CD8-positive, alpha-beta memory T cell (primary cell): ENCODE measurements around the gene ZNF536. TPM values are rescaled to one million over a fixed set of nuclear protein-coding genes. Genes with fewer than 3 reads are reported as not detected.

ENCODE experiments used
- CTCF ChIA-PET: fragments of 350-600 bp; sonication (Branson Sonifier 250); formaldehyde crosslinking; loops from one replicate; lab custom pipeline; 2021; ENCODE audit warnings: antibody characterized with exemption; lab: Charles Lee
- POLR2A ChIA-PET: fragments of 350-600 bp; sonication (Branson Sonifier 250); formaldehyde crosslinking; loops from one replicate; lab custom pipeline; 2021; ENCODE audit warnings: antibody characterized with exemption; lab: Charles Lee
- DNase-seq, 5 donors: peaks; one replicate each; pipeline versions ENCODE4 v3.0.0 to v3.0.0-alpha.2; 2020 to 2022; ENCODE audit warnings: mixed read lengths in 1 of 5
- H3K27ac ChIP-seq: one replicate; pipeline ENCODE4 v1.7.0; 2013; ENCODE audit warnings: low read depth, mild to moderate bottlenecking, low read length, moderate library complexity
- H3K27me3 ChIP-seq: 2 replicates; pipeline ENCODE4 v1.7.0; 2013; ENCODE audit warnings: low read length, mild to moderate bottlenecking; ENCODE audit not compliant: insufficient read depth, poor library complexity, severe bottlenecking
- H3K36me3 ChIP-seq: 2 replicates; pipeline ENCODE4 v1.7.0; 2013; ENCODE audit warnings: mild to moderate bottlenecking, low read length, moderate library complexity; ENCODE audit not compliant: insufficient read depth
- H3K4me1 ChIP-seq: 2 replicates; pipeline ENCODE4 v1.7.0; 2013; ENCODE audit warnings: mild to moderate bottlenecking, low read length, moderate library complexity; ENCODE audit not compliant: insufficient read depth
- H3K4me3 ChIP-seq: 2 replicates; pipeline ENCODE4 v1.7.0; 2013; ENCODE audit warnings: mild to moderate bottlenecking, low read length
- H3K9me3 ChIP-seq: 2 replicates; pipeline ENCODE4 v1.7.0; 2013; ENCODE audit warnings: mild to moderate bottlenecking, low read length
- H3K27ac Mint-ChIP-seq, 8 donors: one replicate each; pipeline ENCODE4 v1.8.0; 2020 to 2021; ENCODE audit warnings: mixed read lengths in 8 of 8, mild to moderate bottlenecking in 6 of 8, inconsistent platforms in 3 of 8, moderate library complexity in 3 of 8
- H3K27me3 Mint-ChIP-seq, 2 donors: one replicate each; pipeline ENCODE4 v1.8.0; 2020 to 2021; ENCODE audit warnings: mixed read lengths in 2 of 2, mild to moderate bottlenecking in 1 of 2, moderate library complexity in 1 of 2
- H3K36me3 Mint-ChIP-seq, 3 donors: one replicate each; pipeline ENCODE4 v1.8.0; 2020 to 2021; ENCODE audit warnings: mixed read lengths in 3 of 3, inconsistent platforms in 1 of 3, mild to moderate bottlenecking in 1 of 3
- H3K4me1 Mint-ChIP-seq, 3 donors: one replicate each; pipeline ENCODE4 v1.8.0; 2020 to 2021; ENCODE audit warnings: mixed read lengths in 3 of 3, inconsistent platforms in 1 of 3, mild to moderate bottlenecking in 1 of 3
- H3K4me3 Mint-ChIP-seq, 7 donors: one replicate each; pipeline ENCODE4 v1.8.0; 2020 to 2021; ENCODE audit warnings: mixed read lengths in 7 of 7, mild to moderate bottlenecking in 6 of 7, moderate library complexity in 4 of 7, inconsistent platforms in 2 of 7
- H3K9me3 Mint-ChIP-seq, 5 donors: one replicate each; pipeline ENCODE4 v1.8.0; 2020 to 2022; ENCODE audit warnings: mixed read lengths in 5 of 5, mild to moderate bottlenecking in 3 of 5, moderate library complexity in 2 of 5, inconsistent platforms in 1 of 5
- polyA plus RNA-seq: library from polyadenylated mRNA; unstranded; fragments of 300-500 nt; fragmentation: Illumina TruSeq; gene quantifications from one replicate; pipeline ENCODE4 v1.2.3, GENCODE V29; 2021
- total RNA-seq, 2 experiments: library from RNA; stranded (reverse); gene quantifications; one replicate each; pipeline ENCODE4 v1.2.3, GENCODE V29; 2021

ZNF536 gene
- total and polyA plus RNA-seq, 3 experiments from 2014 or later = not detected

DNA sequence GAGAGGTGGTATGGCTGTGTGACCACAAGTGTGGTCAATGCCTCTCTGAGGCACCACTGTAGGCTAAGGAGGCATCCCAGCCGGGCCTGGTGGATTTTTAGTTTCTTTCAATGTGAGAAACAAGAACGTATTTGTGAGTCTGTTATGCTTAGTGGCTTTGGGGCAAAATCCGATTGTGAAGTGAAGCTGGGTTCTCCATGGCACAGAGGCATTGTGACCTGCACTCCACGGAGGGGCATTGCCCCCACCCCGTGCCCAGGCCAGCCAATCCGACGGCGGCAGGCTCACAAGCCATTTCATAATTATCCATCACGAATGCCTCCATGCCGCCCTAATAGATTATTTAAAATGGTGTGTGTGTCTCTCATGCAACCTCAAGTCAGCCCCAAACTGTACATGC is 151.6 kb downstream of the ZNF536 start:
- Mint-ChIP-seq H3K36me3 (no peaks in the 10 kb centered on the region), H3K4me1 (no peaks in the 10 kb centered on the region), H3K27me3 (peaks cover 0 to 5% of the 10 kb centered on the region in 2 donors), H3K4me3 (no peak overlapping the region), H3K27ac (no peak overlapping the region), H3K9me3 (no peaks in the 10 kb centered on the region)
- H3K27me3 ChIP-seq = no peaks in the 10 kb centered on the region
- H3K36me3 ChIP-seq = no peaks in the 10 kb centered on the region
- CTCF ChIA-PET = no interaction called here
- no peak for DNase-seq
- no peak overlapping the region for H3K4me3 ChIP-seq
- H3K9me3 ChIP-seq = no peaks in the 10 kb centered on the region
- H3K4me1 ChIP-seq = no peaks in the 10 kb centered on the region
- POLR2A ChIA-PET = no interaction called here
- no peak overlapping the region for H3K27ac ChIP-seq

DNA sequence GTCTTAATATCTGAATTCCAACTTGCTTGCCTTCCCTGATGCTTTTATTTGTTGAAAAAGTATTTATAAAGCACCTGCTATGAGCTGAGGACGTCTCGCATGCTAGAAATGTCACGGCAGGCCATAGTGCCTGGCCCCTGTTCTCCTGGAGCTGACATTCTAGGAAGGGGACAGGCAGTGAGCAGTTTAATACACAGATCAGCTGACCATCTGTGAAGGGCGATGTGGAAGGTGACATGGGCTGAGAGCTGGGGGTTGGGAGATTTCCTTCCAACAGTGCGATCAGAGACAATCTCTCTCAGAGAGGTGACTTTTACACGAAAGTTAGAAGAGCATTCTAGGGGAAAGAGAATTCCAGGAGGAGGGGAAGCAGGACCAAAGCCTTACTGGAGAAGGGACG is 153.2 kb downstream of the ZNF536 start:
- Histone ChIP-seq H3K36me3 (no peaks in the 10 kb centered on the region), H3K27me3 (no peaks in the 10 kb centered on the region), H3K4me1 (no peaks in the 10 kb centered on the region), H3K27ac (no peak overlapping the region), H3K4me3 (no peak overlapping the region), H3K9me3 (no peaks in the 10 kb centered on the region)
- no peak overlapping the region for H3K27ac Mint-ChIP-seq
- no peaks in the 10 kb centered on the region for H3K4me1 Mint-ChIP-seq
- no peak overlapping the region for H3K4me3 Mint-ChIP-seq
- no peaks in the 10 kb centered on the region for H3K36me3 Mint-ChIP-seq
- POLR2A ChIA-PET = no interaction called here
- H3K27me3 Mint-ChIP-seq = peaks cover 0 to 4% of the 10 kb centered on the region in 2 donors
- no peaks in the 10 kb centered on the region for H3K9me3 Mint-ChIP-seq
- CTCF ChIA-PET = interaction anchor here (0.9 kb wide), 1 partner anchor 19 kb away, joined by 3 read pairs; no protein-coding TSS in a partner anchor
- DNase-seq = no peak

DNA sequence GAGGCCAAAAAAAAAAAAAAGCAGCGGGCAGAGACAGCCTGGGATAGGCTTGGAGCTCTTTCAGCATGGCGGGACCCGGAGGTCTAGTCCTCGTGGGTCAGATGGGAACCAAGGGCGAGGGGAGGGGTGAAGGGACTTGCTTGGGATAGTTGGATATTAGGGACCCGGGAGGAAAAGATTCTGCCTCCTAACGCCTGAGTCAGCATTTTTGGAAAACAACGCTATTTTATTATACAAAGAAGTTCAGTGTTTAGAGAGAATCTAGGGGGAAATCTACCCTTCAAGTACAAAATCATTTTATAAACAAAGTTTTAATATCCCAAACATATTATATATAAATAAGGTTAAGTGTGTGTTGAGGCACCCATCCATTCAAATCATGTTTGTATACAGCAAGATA is 156.7 kb downstream of the ZNF536 start:
- Mint-ChIP-seq H3K27ac (no peak overlapping the region), H3K4me1 (no peaks in the 10 kb centered on the region), H3K36me3 (no peaks in the 10 kb centered on the region), H3K9me3 (no peaks in the 10 kb centered on the region), H3K27me3 (peaks cover 0 to 2% of the 10 kb centered on the region in 2 donors), H3K4me3 (no peak overlapping the region)
- H3K4me1 ChIP-seq = no peaks in the 10 kb centered on the region
- POLR2A ChIA-PET = no interaction called here
- no peak overlapping the region for H3K4me3 ChIP-seq
- no peaks in the 10 kb centered on the region for H3K36me3 ChIP-seq
- DNase-seq = no peak
- no peaks in the 10 kb centered on the region for H3K27me3 ChIP-seq
- CTCF ChIA-PET = no interaction called here
- H3K9me3 ChIP-seq = no peaks in the 10 kb centered on the region
- no peak overlapping the region for H3K27ac ChIP-seq

DNA sequence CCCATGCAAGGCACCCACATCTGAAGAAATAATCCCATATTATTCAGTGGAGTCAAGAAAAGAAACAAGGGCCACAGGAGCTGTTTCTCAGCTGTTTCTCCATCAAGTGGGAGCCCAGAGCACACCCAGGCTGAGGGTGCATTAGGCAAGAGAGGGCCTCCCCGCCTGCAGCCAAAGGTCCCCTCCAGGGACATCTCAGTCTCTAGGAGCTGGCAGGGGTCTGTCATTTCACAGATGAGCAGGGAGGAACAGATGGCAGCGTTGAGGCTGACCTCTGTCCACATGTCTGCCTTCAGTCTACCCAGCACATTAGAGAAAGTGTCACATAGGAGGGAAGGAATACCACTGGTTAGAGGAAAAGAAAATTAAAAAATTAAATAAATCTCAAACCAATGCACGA is 157.7 kb downstream of the ZNF536 start:
- POLR2A ChIA-PET = no interaction called here
- Histone ChIP-seq H3K4me3 (no peak overlapping the region), H3K4me1 (no peaks in the 10 kb centered on the region), H3K36me3 (no peaks in the 10 kb centered on the region), H3K27ac (no peak overlapping the region), H3K9me3 (no peaks in the 10 kb centered on the region), H3K27me3 (no peaks in the 10 kb centered on the region)
- Mint-ChIP-seq H3K27me3 (peaks cover 0 to 2% of the 10 kb centered on the region in 2 donors), H3K4me1 (no peaks in the 10 kb centered on the region), H3K4me3 (no peak overlapping the region), H3K36me3 (no peaks in the 10 kb centered on the region), H3K9me3 (no peaks in the 10 kb centered on the region), H3K27ac (no peak overlapping the region)
- CTCF ChIA-PET = no interaction called here
- DNase-seq = no peak

DNA sequence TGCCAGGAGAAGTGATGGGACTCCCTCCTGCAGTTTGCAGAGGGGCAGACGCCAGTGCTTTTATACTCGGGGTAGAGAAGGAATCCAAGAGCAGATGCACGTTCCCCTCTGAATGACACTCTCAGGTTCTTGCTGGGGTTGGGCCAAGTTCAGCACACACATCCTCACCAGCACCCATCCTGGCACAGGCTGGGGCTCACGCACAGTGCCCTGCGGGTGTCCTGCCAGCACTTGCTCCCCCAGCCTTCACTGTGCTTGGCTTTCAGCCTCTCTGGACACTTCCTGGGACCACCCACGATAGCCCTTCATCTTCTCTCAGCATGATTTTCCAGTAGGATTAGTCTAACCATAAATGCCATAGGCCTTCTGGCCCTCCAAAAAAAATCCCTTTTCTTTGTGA is 158.6 kb downstream of the ZNF536 start:
- Mint-ChIP-seq H3K36me3 (no peaks in the 10 kb centered on the region), H3K27me3 (no peaks in the 10 kb centered on the region), H3K4me3 (no peak overlapping the region), H3K4me1 (no peaks in the 10 kb centered on the region), H3K9me3 (no peaks in the 10 kb centered on the region), H3K27ac (no peak overlapping the region)
- CTCF ChIA-PET = no interaction called here
- H3K4me1 ChIP-seq = no peaks in the 10 kb centered on the region
- no peak for DNase-seq
- no peaks in the 10 kb centered on the region for H3K9me3 ChIP-seq
- no peak overlapping the region for H3K4me3 ChIP-seq
- H3K27me3 ChIP-seq = no peaks in the 10 kb centered on the region
- no peak overlapping the region for H3K27ac ChIP-seq
- POLR2A ChIA-PET = no interaction called here
- H3K36me3 ChIP-seq = no peaks in the 10 kb centered on the region

DNA sequence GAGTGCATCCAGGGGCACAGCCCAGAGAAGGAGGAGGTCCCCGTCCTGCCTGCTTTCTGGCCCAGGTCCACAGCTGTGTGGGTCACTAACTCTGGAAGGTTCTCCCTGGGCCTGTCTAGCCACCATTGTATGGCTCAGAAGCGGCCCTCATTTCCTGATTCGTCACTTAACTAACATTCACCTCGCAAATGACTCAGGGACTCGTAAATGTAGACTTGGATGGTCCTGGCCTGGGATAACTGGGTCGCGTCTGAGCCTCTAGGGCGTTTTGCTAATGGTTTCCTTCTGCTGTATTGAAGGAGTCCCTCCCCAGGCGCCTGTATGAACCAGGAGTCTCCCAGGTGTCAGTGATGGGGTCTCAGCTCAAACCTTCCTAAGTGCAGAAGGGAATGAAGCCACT is 162.8 kb downstream of the ZNF536 start:
- Mint-ChIP-seq H3K36me3 (no peaks in the 10 kb centered on the region), H3K27ac (no peak overlapping the region), H3K4me1 (no peaks in the 10 kb centered on the region), H3K9me3 (no peaks in the 10 kb centered on the region), H3K4me3 (no peak overlapping the region), H3K27me3 (peaks cover 0 to 2% of the 10 kb centered on the region in 2 donors)
- no peak overlapping the region for H3K27ac ChIP-seq
- no peaks in the 10 kb centered on the region for H3K4me1 ChIP-seq
- H3K36me3 ChIP-seq = no peaks in the 10 kb centered on the region
- ChIA-PET CTCF (no interaction called here), POLR2A (no interaction called here)
- H3K4me3 ChIP-seq = no peak overlapping the region
- H3K27me3 ChIP-seq = no peaks in the 10 kb centered on the region
- no peak for DNase-seq
- H3K9me3 ChIP-seq = no peaks in the 10 kb centered on the region

DNA sequence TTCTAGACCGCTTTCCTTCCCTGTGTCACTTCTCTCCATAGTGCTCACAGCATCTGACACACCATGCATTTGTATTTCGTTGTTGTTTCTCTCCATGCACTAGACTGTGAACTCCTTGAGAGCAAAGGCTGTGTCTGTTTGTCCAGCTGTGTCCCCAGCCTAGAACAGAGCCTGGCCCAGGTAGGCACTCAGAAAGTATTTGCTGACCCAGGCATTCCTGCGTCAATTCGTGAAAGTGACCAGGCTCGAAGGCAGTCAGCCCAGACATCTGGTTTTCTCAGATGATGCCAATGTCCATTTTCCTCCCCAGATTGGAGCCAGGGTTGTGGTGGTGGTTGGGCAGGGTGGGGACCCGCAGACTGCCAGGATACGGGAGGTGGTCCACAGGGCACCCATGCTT is 164.8 kb downstream of the ZNF536 start:
- Histone ChIP-seq H3K27ac (no peak overlapping the region), H3K36me3 (no peaks in the 10 kb centered on the region), H3K4me1 (no peaks in the 10 kb centered on the region), H3K9me3 (no peaks in the 10 kb centered on the region), H3K4me3 (no peak overlapping the region), H3K27me3 (no peaks in the 10 kb centered on the region)
- H3K27me3 Mint-ChIP-seq = peaks cover 0 to 2% of the 10 kb centered on the region in 2 donors
- H3K9me3 Mint-ChIP-seq = no peaks in the 10 kb centered on the region
- DNase-seq = no peak
- no peaks in the 10 kb centered on the region for H3K4me1 Mint-ChIP-seq
- CTCF ChIA-PET = no interaction called here
- H3K27ac Mint-ChIP-seq = no peak overlapping the region
- H3K4me3 Mint-ChIP-seq = no peak overlapping the region
- POLR2A ChIA-PET = no interaction called here
- H3K36me3 Mint-ChIP-seq = no peaks in the 10 kb centered on the region

DNA sequence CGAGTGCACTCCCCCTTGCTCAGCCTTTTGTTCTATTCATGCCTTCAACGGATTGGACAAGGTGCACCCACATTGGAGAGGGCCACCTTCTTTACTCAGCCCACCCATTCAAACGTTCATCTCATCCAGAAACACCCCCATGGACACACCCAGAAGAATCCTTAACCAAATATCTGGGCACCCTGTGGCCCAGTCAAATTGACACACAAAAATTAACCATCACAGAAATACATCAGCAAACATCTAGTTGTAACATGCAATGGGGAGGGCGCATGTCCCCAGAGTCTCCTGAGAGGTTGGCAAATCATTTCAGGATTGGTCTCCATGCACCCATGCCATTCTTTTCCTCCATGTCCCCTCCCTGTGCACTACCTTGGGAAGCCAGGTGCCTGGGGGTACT is 167.1 kb downstream of the ZNF536 start:
- CTCF ChIA-PET = no interaction called here
- Mint-ChIP-seq H3K27me3 (peaks cover 0 to 2% of the 10 kb centered on the region in 2 donors), H3K9me3 (no peaks in the 10 kb centered on the region), H3K27ac (no peak overlapping the region), H3K36me3 (no peaks in the 10 kb centered on the region), H3K4me3 (no peak overlapping the region), H3K4me1 (no peaks in the 10 kb centered on the region)
- H3K36me3 ChIP-seq = no peaks in the 10 kb centered on the region
- DNase-seq = no peak
- H3K27ac ChIP-seq = no peak overlapping the region
- H3K27me3 ChIP-seq = no peaks in the 10 kb centered on the region
- POLR2A ChIA-PET = no interaction called here
- no peaks in the 10 kb centered on the region for H3K9me3 ChIP-seq
- no peaks in the 10 kb centered on the region for H3K4me1 ChIP-seq
- H3K4me3 ChIP-seq = no peak overlapping the region

DNA sequence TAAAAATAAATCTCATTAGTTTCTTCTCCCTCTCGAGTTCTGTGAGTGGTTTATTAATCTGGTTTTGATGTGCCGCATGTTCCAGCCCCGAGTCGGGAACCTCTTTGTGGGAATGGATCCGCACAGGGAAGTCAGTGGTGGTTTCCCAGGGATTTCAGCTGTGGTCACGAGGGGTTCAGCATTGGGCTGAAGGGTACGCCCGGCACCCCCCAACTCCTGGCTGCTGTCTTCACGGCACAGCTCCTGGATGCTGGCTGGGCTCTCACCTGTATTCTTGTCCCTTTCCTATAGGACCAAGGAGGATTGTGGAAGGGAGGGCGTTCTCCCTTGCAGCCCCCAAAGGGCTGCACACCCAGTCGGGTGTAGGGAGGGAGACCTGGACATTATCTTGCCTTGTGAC is 167.8 kb downstream of the ZNF536 start:
- ChIA-PET CTCF (no interaction called here), POLR2A (no interaction called here)
- no peaks in the 10 kb centered on the region for H3K4me1 Mint-ChIP-seq
- H3K27me3 Mint-ChIP-seq = peaks cover 0 to 2% of the 10 kb centered on the region in 2 donors
- no peak for DNase-seq
- Histone ChIP-seq H3K4me3 (no peak overlapping the region), H3K27ac (no peak overlapping the region), H3K36me3 (no peaks in the 10 kb centered on the region), H3K9me3 (no peaks in the 10 kb centered on the region), H3K4me1 (no peaks in the 10 kb centered on the region), H3K27me3 (no peaks in the 10 kb centered on the region)
- no peak overlapping the region for H3K27ac Mint-ChIP-seq
- no peaks in the 10 kb centered on the region for H3K9me3 Mint-ChIP-seq
- no peaks in the 10 kb centered on the region for H3K36me3 Mint-ChIP-seq
- H3K4me3 Mint-ChIP-seq = no peak overlapping the region
